Stimulated activated CD8-positive, alpha-beta memory T cell treated with anti-CD3 and anti-CD28 coated beads, Interleukin-12 subunit alpha, Interleukin-12 subunit beta, amount 100 ng/mL, for 4 hours (primary cell): ENCODE data around the gene ADAM12.
"Not testable (repeated sequence)": the region's sequence is repeated elsewhere in the genome, so short reads cannot be mapped to it uniquely, and the experiment has no call there.

Source experiments
- DNase-seq: peaks from one replicate; pipeline ENCODE4 v3.0.0-alpha.2; 2020; ENCODE audit warnings: low read depth

The ADAM12 gene

DNA sequence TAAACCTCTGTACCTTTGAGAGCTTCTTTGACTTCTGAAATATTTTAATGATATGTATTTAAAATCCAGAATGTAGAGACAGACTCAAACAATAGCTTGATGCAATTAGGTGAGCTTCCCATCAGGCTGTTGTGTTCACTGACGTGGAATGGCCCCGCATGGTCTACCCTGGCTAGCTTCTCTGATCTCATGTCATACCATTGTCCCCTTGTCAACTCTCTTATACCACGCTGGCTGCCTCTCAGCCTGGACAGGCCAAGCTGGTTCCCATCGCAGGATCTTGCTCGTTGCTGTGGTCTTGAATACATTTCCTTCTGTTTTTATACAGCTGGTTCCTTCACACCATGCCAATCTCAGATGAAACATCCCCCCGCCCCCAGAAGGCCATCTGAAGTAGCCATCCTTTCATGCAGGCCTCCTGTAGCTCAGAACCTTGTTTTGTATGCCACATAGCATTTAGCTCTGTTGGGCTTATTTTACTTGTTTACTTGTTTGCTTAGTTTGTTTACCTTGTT, 407.7 kb downstream of the ADAM12 start:
- no peak for DNase-seq

DNA sequence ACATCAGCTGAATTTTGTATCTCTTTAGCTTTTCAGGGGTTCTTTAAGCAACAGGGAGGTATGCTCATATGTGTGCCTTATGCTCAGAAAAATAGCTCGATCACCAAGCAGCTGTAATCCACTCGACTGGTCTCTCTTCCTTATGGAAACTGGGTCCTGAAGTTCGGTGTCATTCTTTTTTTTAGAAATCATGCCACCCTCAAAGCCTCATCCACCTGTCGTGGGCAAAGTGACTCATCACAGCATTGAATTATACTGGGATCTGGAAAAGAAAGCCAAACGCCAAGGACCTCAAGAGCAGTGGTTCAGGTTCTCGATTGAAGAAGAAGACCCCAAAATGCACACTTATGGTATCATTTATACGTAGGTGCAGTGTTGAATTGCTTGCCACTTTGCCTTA, 408.3 kb downstream of the ADAM12 start:
- DNase-seq: no peak

DNA sequence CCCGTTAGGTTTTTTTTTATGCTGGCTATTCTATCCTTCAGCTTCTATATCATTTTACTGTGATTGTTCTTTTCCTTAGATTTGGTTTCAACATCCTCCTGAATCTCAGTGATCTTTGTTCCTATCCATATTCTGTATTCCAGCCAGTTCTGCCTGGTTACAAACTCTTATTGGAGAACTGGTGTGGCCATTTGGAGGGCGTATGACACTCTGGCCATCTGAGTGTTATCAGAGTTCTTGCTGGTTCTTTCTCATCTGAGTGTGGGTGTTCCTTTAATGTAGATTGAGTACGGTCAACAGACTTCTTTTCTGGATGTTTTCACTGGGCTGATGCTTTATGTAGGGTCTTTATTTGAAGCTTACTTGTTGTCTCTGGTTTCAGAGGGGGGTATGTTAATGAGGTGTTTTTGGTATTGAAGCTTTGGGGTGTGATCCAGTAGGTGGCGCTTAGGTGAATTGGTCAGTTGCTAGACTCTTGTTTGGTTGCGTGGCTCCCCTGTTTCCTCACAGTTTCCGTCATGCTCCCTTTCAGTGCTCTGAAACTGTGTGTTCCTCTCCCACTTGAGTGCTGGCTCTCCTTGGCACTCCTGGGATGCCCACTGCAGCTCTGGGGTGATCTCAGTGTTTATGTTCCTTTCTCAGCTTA, 411.2 kb downstream of the ADAM12 start:
- DNase-seq: no peak

DNA sequence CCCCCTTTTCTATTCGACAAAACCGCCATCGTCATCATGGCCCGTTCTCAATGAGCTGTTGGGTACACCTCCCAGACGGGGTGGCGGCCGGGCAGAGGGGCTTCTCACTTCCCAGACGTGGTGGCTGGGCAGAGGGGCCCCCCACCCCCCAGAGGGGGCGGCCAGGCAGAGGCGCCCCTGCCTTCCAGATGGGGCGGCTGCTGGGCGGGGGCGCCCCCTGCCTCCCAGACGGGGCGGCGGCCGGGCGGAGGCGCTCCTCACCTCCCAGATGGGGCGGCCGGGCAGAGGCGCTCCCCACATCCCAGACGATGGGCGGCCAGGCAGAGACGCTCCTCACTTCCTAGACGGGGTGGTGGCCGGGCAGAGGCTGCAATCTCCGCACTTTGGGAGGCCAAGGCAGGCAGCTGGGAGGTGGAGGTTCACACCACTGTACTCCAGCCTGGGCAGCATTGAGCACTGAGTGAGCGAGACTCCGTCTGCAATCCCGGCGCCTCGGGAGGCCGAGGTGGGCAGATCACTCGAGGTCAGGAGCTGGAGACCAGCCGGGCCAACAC, 418.1 kb downstream of the ADAM12 start:
- not testable (repeated sequence) for DNase-seq

DNA sequence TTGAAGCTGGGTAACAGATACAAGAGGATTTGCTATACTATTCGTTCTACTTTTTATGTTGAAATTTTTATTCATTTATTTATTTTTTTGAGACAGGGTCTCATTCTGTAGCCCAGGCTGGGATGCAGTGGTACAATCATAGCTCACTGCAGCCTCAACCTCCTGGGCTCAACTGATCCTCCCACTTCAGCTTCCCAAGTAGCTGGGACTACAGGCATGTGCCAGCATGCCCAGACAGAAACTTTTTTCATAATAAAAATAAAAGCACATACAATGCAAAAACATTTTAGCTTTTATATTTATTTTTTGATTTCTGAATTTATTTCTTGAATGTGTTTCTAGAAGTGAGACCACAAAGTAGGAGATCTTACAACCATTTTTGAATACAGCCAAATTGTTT, 420.7 kb downstream of the ADAM12 start:
- no peak for DNase-seq

DNA sequence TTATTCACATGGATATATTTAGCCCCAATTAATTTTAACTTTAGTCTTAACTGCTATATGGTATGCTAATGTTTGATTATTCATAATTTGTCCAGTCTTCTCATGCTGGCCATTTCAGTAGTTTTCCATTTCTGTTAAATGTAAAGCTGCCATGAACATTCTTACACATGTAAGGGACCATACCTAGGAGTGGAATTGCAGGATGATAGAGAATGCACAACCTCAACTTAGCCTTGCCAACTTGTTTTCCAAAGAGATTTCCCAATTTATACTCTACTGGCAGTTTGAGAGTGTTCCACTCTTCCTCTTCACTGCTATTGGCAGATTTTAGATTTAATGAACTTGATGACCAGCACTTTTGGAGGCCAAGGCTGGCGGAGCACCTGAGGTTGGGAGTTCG, 423.7 kb downstream of the ADAM12 start:
- DNase-seq: no peak
